ENCODE data around the gene CPE. TPM values are rescaled to one million over a fixed set of nuclear protein-coding genes. Genes with fewer than 3 reads are reported as not detected.

CPE gene
- polyA plus RNA-seq, 1 experiment, result 0.44 TPM

- ChIA-PET POLR2A (no interaction called here), CTCF (interaction anchor here (1.7 kb wide), 1 partner anchor 9 kb away, joined by 4 read pairs; no protein-coding TSS in a partner anchor)
- no peak for TF ChIP-seq CTCF (IDR thresholded peaks at IDR 0.05; ENCODE audit: insufficient read depth, low read depth, low read length)
- Histone ChIP-seq H3K4me3 (ENCODE audit: low read depth, low read length) (no peak overlapping the region), H3K36me3 (ENCODE audit: control insufficient read depth, insufficient read depth, low read length) (no peaks in the 10 kb centered on the region), H3K27me3 (ENCODE audit: control insufficient read depth, insufficient read depth, low read length) (peaks cover 8% of the 10 kb centered on the region)
- no peak for DNase-seq (ENCODE audit: low read depth)
These were observed 3.3 kb upstream of the CPE start for GRCh38 chr4:165375465-165375864.

DNA sequence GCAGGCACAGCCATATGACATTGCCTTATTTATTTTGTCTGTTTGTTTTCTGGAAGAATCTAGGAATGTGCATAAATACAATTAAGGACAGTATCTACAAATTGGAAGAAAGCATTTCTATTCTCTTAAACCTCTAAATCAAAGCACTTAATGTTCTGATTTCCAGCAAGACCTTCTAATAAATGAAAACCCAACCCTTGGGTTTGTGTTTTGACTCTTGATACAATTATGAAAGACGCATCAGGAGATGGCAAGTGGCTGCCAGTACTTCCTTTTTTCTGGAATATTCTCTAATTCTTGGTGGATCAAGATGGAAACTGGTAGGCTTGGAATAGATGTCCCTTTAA lies 437 bp upstream of the CPE start:
- CTCF ChIA-PET, result interaction anchor here (1.5 to 1.7 kb wide), 3 partner anchors 13 to 47 kb away, joined by 4 read pairs; no protein-coding TSS in a partner anchor
- no peak for DNase-seq (ENCODE audit: low read depth)
- TF ChIP-seq CTCF (IDR thresholded peaks at IDR 0.05; ENCODE audit: insufficient read depth, low read depth, low read length), result no peak
- Histone ChIP-seq H3K4me3 (ENCODE audit: low read depth, low read length) (peak overlapping the region; percentile 43), H3K36me3 (ENCODE audit: control insufficient read depth, insufficient read depth, low read length) (no peaks in the 10 kb centered on the region), H3K27me3 (ENCODE audit: control insufficient read depth, insufficient read depth, low read length) (peaks cover 8% of the 10 kb centered on the region)
- POLR2A ChIA-PET, result no interaction called here

DNA sequence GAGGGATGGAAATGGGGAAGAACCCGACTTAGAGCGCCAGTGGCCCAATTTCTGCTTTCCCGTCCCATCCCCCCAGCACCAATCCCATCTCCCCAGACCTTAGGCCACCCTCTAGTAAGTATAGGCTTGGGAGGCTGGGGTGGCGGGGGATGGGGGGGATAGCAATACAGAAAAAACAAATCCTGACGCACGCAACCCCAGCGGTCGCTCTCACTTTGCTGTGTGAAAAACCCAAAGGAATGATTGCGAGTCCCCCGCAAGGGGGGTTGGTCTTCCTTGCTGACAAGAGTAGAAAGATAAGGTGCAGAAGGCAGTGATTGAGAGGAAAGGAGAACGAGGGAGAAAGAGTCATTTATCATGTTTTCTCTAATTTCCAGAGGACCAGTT lies 863 bp downstream of the CPE start:
- POLR2A ChIA-PET, result no interaction called here
- no peak overlapping the region for H3K4me3 ChIP-seq (ENCODE audit: low read depth, low read length)
- TF ChIP-seq CTCF (IDR thresholded peaks at IDR 0.05; ENCODE audit: insufficient read depth, low read depth, low read length), result no peak
- CTCF ChIA-PET, result interaction anchor here (1.1 kb wide), 1 partner anchor 48 kb away, joined by 4 read pairs; no protein-coding TSS in a partner anchor
- H3K27me3 ChIP-seq (ENCODE audit: control insufficient read depth, insufficient read depth, low read length), result peaks cover 8% of the 10 kb centered on the region
- DNase-seq (ENCODE audit: low read depth), result no peak
- no peaks in the 10 kb centered on the region for H3K36me3 ChIP-seq (ENCODE audit: control insufficient read depth, insufficient read depth, low read length)

- ChIA-PET POLR2A (no interaction called here), CTCF (no interaction called here)
- TF ChIP-seq CTCF (IDR thresholded peaks at IDR 0.05; ENCODE audit: insufficient read depth, low read depth, low read length), result no peak
These were observed 2.0 kb downstream of the CPE start for GRCh38 chr4:165380805-165381204.

DNA sequence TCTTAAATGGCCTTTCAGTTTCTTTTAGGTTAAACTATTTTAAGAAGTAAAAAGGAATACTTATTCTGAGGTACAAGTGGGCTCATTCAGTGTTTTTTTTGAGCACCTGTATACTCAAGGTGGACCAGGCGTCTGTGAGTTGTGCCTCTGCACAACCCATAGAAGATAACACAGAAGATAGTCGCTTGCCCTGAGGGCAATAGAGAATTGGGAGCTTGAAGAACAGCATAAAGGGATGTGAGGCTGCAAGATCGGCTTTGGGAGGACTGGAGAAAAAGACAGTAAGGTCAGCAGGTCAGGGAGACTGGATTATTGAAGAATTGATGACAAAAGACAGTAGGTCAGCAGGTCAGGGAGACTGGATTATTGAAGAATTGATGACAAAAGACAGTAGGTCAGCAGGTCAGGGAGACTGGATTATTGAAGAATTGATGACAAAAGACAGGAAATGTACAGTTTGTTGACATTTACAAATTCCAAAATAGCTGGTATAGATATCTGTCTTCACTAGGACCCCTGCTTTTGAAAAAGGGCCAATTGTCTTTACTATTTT lies 3.1 kb downstream of the CPE start:
- no peak for DNase-seq (ENCODE audit: low read depth)
- H3K27me3 ChIP-seq (ENCODE audit: control insufficient read depth, insufficient read depth, low read length), result peaks cover 7% of the 10 kb centered on the region; the same call in 1 of the 2 replicates
- CTCF ChIA-PET, result no interaction called here
- no peaks in the 10 kb centered on the region for H3K36me3 ChIP-seq (ENCODE audit: control insufficient read depth, insufficient read depth, low read length)
- TF ChIP-seq CTCF (IDR thresholded peaks at IDR 0.05; ENCODE audit: insufficient read depth, low read depth, low read length), result no peak
- POLR2A ChIA-PET, result no interaction called here
- no peak overlapping the region for H3K4me3 ChIP-seq (ENCODE audit: low read depth, low read length)

More at GRCh38 chr4:165380805-165381204, 2.0 kb downstream of the CPE start:
- H3K27me3 ChIP-seq (ENCODE audit: control insufficient read depth, insufficient read depth, low read length), result peaks cover 7% of the 10 kb centered on the region
- H3K4me3 ChIP-seq (ENCODE audit: low read depth, low read length), result no peak overlapping the region
- DNase-seq (ENCODE audit: low read depth), result no peak
- no peaks in the 10 kb centered on the region for H3K36me3 ChIP-seq (ENCODE audit: control insufficient read depth, insufficient read depth, low read length)

All from BJ (cell line).